ENCODE results near the gene PRKCD. TPM values are rescaled to one million over a fixed set of nuclear protein-coding genes. Genes with fewer than 3 reads are reported as not detected.

The PRKCD gene
- total and polyA plus RNA-seq, 2 experiments from 2014 or later, result 12.3 to 23.6 TPM

DNA sequence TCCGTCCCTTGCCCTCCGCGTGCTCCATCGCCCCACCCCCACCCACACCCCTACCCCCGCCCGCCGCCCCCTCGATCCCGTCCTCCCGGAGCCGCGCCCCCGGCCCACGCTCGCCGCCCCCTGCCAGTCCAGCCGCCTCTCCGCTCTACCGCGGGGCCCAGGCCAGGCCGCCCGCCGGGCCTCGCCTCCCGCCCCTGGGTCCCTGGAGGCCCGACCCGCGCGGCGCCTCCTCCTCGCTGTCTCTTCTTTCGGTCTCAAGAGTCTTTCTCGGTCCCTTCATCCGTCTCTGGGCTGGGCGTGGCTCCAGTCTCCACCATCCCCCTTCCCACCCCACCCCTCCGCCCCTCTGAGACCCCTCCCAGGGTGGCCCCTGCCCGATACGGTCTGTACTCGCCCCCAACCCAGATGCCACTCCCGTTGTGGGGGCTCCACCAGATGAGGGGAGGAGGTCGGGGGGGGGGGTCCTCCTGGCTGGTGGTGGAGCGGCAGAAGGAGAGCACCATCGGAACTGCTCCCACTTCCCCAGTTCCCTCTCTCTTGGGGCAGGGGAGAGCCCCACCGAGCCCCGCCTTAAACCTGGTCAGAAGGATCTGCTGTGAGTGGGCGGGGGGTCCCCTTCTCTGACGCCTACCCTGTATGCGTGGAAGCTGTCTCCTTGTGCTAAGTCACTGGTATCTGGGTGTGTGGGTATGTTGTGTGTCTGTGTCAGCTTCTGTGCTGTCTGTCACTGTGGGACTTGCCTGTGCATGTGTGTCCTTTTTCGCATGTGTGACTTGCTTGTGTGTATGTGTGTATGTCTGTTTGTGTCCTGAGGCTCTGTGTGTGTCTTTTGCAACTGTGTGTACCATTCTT lies 1.0 kb downstream of the PRKCD start:
- WGBS (ENCODE audit: low lambda C conversion rate, missing lambda C conversion rate), result 11% methylated on average over 25 of the region's 49 CpGs
- Histone ChIP-seq H3K27ac (peak overlapping the region; percentile 91), H3K79me2 (peaks cover 51% of the 10 kb centered on the region), H3K4me3 (peak overlapping the region; percentile 92), H3K4me1 (ENCODE audit: insufficient read depth) (peaks cover 38% of the 10 kb centered on the region), H4K20me1 (ENCODE audit: insufficient read depth, poor library complexity, severe bottlenecking) (peaks cover 10% of the 10 kb centered on the region), H3K4me2 (peak overlapping the region; percentile 98), H3K9me2 (replicated peaks; ENCODE audit: insufficient read depth) (no peaks in the 10 kb centered on the region), H3K36me3 (replicated peaks; ENCODE audit: insufficient read depth, low read depth) (no peaks in the 10 kb centered on the region), H3K27me3 (no peaks in the 10 kb centered on the region), H2AFZ (peak overlapping the region; percentile 94), H3K9me3 (ENCODE audit: low read depth) (no peaks in the 10 kb centered on the region)
- peak; percentile 63 for DNase-seq (ENCODE audit: low spot score)
- TF ChIP-seq, protein P1, sequence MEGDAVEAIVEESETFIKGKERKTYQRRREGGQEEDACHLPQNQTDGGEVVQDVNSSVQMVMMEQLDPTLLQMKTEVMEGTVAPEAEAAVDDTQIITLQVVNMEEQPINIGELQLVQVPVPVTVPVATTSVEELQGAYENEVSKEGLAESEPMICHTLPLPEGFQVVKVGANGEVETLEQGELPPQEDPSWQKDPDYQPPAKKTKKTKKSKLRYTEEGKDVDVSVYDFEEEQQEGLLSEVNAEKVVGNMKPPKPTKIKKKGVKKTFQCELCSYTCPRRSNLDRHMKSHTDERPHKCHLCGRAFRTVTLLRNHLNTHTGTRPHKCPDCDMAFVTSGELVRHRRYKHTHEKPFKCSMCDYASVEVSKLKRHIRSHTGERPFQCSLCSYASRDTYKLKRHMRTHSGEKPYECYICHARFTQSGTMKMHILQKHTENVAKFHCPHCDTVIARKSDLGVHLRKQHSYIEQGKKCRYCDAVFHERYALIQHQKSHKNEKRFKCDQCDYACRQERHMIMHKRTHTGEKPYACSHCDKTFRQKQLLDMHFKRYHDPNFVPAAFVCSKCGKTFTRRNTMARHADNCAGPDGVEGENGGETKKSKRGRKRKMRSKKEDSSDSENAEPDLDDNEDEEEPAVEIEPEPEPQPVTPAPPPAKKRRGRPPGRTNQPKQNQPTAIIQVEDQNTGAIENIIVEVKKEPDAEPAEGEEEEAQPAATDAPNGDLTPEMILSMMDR (IDR thresholded peaks at IDR 0.05; ENCODE audit: poor library complexity), result no peak
- TF ChIP-seq EZH2phosphoT487 (IDR thresholded peaks at IDR 0.05; ENCODE audit: low read depth, severe bottlenecking, unreplicated experiment) (no peak), EZH2 (IDR thresholded peaks at IDR 0.05; ENCODE audit: borderline replicate concordance) (no peak)

DNA sequence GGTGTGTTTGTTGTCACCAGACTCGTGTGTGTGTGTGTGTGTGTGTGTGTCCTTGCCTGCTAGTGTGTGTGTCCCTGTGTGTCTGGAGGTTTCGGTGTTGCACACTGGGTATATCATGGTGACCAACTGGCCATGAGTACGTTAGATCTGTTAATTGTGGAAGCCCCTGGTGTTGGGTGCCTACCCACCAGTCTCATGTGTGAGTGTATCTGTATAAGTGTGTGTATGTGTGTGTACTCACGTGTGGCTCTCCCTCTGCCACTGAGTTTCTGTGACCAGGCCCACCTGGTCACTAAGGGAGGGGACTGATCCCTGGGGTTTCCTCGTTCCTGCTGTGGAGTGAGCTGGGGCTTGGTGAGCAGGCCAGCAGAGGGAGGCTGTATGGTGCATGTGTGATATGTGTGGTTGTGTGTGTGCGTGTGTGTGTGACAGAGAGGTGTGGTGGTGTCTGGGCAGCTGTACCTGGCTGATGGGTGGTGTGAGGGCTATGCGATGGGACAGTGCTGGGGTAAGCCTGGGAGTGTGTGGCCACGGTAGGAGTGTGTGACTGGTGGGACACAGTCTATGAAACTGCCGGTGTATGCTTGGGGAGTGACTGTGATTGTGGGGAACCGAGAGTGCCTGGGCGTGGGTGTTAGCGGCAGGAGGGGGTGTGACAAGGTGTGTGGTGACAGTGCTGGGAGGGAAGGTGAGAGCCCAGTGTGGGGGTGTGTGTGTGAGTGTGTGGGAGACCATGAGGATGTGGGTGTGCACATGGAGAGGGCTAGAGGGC lies 1.8 kb downstream of the PRKCD start:
- peak overlapping the region; percentile 98 for H3K4me2 ChIP-seq
- 73% methylated on average over 11 of the region's 12 CpGs for WGBS (ENCODE audit: low lambda C conversion rate, missing lambda C conversion rate)
- H3K4me3 ChIP-seq, result peak overlapping the region; percentile 92
- H3K79me2 ChIP-seq, result peaks cover 59% of the 10 kb centered on the region
- H2AFZ ChIP-seq, result no peak overlapping the region
- TF ChIP-seq, protein P1 (IDR thresholded peaks at IDR 0.05; ENCODE audit: poor library complexity), result peak; percentile 4
- TF ChIP-seq EZH2phosphoT487 (IDR thresholded peaks at IDR 0.05; ENCODE audit: low read depth, severe bottlenecking, unreplicated experiment), result no peak
- peak; percentile 49 for DNase-seq (ENCODE audit: low spot score)
- H3K9me3 ChIP-seq (ENCODE audit: low read depth), result no peaks in the 10 kb centered on the region
- H3K27me3 ChIP-seq, result no peaks in the 10 kb centered on the region
- H4K20me1 ChIP-seq (ENCODE audit: insufficient read depth, poor library complexity, severe bottlenecking), result peaks cover 10% of the 10 kb centered on the region
- H3K36me3 ChIP-seq (replicated peaks; ENCODE audit: insufficient read depth, low read depth), result no peaks in the 10 kb centered on the region
- no peaks in the 10 kb centered on the region for H3K9me2 ChIP-seq (replicated peaks; ENCODE audit: insufficient read depth)
- H3K27ac ChIP-seq, result peak overlapping the region; percentile 91
- H3K4me1 ChIP-seq (ENCODE audit: insufficient read depth), result peaks cover 38% of the 10 kb centered on the region

DNA sequence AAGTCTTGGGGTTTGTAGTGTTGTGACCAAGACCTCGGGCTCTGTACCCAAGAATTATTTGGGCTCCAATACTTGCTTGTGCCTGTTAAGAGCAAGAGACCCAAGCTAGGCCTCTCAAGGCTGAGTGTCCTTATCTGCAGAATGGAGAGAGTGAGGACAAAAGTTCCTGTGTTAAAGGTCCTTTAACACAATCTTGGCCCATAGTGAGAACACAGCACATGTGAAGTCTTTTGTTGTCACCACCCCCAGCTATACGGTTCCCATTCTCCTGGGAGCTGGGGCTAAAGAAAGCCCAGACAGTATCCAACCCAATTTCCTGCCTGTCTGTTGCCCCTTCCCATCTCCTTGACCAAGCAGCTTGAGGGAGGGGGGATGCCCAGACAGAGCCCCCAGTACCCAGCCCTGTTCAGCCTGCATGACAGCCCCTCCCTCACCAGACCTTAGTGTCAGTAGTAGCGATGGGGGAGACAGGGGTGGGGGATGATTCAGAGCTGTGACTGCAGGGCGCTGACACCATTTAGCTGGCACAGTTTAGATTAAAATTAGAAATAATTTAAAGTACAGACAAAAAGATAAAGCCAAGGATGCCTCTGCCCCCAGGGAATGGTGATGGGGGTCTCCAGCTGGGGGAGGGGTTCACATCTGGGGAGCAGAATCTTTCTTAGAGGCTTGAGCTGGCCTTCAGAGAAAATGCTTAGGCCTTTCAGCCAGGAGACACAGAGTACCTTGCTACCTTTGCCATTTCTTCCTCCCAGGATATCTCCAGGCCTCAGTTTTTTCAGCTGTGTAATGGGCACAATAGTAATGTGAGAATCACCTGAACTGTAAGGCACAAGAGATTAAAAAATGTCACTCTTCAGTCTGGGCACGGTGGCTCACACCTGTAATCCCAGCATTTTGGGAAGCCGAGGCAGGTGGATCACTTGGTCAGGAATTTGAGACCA lies 2.7 kb downstream of the PRKCD start:
- no peaks in the 10 kb centered on the region for H3K9me3 ChIP-seq (ENCODE audit: low read depth)
- peak overlapping the region; percentile 98 for H3K4me2 ChIP-seq
- DNase-seq (ENCODE audit: low spot score), result no peak
- H3K27ac ChIP-seq, result peak overlapping the region; percentile 91
- H3K27me3 ChIP-seq, result no peaks in the 10 kb centered on the region
- TF ChIP-seq EZH2phosphoT487 (IDR thresholded peaks at IDR 0.05; ENCODE audit: low read depth, severe bottlenecking, unreplicated experiment) (no peak), EZH2 (IDR thresholded peaks at IDR 0.05; ENCODE audit: borderline replicate concordance) (no peak)
- TF ChIP-seq, protein P1 (IDR thresholded peaks at IDR 0.05; ENCODE audit: poor library complexity), result no peak
- H2AFZ ChIP-seq, result no peak overlapping the region
- no peaks in the 10 kb centered on the region for H3K36me3 ChIP-seq (replicated peaks; ENCODE audit: insufficient read depth, low read depth)
- H3K9me2 ChIP-seq (replicated peaks; ENCODE audit: insufficient read depth), result no peaks in the 10 kb centered on the region
- peaks cover 10% of the 10 kb centered on the region for H4K20me1 ChIP-seq (ENCODE audit: insufficient read depth, poor library complexity, severe bottlenecking)
- no peak overlapping the region for H3K4me3 ChIP-seq
- 78% methylated on average over 6 of the region's 6 CpGs for WGBS (ENCODE audit: low lambda C conversion rate, missing lambda C conversion rate)
- peaks cover 67% of the 10 kb centered on the region for H3K79me2 ChIP-seq
- H3K4me1 ChIP-seq (ENCODE audit: insufficient read depth), result peaks cover 34% of the 10 kb centered on the region
